Progenitor cell of endocrine pancreas (in vitro differentiated cells): ENCODE data around the gene SEMA3A. TPM values are rescaled to one million over a fixed set of nuclear protein-coding genes. Genes with fewer than 3 reads are reported as not detected.

ENCODE experiments used
- DNase-seq: peaks from one replicate; pipeline ENCODE4 v3.0.0; 2021; ENCODE audit warnings: low spot score; ENCODE audit not compliant: unreplicated experiment
- H3K27ac Mint-ChIP-seq: 2 replicates; pipeline ENCODE4 v1.8.0; 2021; ENCODE audit warnings: mild to moderate bottlenecking, moderate library complexity, mixed read lengths
- H3K27me3 Mint-ChIP-seq: 2 replicates; pipeline ENCODE4 v1.8.0; 2021; ENCODE audit warnings: mixed read lengths
- H3K36me3 Mint-ChIP-seq: 2 replicates; pipeline ENCODE4 v1.8.0; 2022; ENCODE audit warnings: mixed read lengths; ENCODE audit not compliant: insufficient read depth
- H3K4me1 Mint-ChIP-seq: 2 replicates; pipeline ENCODE4 v1.8.0; 2021; ENCODE audit warnings: low read depth, mixed read lengths
- H3K4me3 Mint-ChIP-seq: 2 replicates; pipeline ENCODE4 v1.8.0; 2021; ENCODE audit warnings: low read depth, mild to moderate bottlenecking, moderate library complexity, mixed read lengths
- H3K9me3 Mint-ChIP-seq: 2 replicates; pipeline ENCODE4 v1.8.0; 2021; ENCODE audit warnings: low read depth, mixed read lengths
- total RNA-seq: library from RNA; stranded (reverse); gene quantifications from 2 replicates; pipeline ENCODE4 v1.2.1, GENCODE V29; 2021
- TF ChIP-seq, protein P1 (sequence below): fragments of 200-600 bp; sonication (generic); IDR thresholded peaks from one replicate; pipeline ENCODE4 v1.5.0; 2021; ENCODE audit warnings: antibody characterized with exemption, mild to moderate bottlenecking; ENCODE audit not compliant: unreplicated experiment

Gene SEMA3A
- total RNA-seq, 1 donor from 2014 or later = 12.4 TPM

DNA sequence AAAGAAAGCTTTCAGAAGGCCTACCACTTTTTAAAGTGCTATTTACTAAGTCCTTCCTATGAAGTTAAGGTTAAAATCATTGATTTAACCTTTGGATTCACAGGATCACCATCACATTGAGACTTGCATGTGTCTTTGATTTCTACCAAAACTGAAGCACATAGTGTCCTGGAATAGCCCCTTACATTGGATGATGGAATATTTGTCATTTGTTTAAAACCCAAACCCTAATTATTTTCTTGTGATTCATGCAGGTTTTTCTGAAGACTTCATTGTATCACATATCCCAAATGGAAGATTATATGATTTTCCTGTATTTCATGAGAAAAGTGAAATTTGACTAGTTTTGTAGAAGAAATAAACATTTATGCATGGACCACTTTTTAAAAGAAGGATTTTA lies 3.3 kb downstream of the SEMA3A start:
- no peak for DNase-seq
- TF ChIP-seq, protein P1, sequence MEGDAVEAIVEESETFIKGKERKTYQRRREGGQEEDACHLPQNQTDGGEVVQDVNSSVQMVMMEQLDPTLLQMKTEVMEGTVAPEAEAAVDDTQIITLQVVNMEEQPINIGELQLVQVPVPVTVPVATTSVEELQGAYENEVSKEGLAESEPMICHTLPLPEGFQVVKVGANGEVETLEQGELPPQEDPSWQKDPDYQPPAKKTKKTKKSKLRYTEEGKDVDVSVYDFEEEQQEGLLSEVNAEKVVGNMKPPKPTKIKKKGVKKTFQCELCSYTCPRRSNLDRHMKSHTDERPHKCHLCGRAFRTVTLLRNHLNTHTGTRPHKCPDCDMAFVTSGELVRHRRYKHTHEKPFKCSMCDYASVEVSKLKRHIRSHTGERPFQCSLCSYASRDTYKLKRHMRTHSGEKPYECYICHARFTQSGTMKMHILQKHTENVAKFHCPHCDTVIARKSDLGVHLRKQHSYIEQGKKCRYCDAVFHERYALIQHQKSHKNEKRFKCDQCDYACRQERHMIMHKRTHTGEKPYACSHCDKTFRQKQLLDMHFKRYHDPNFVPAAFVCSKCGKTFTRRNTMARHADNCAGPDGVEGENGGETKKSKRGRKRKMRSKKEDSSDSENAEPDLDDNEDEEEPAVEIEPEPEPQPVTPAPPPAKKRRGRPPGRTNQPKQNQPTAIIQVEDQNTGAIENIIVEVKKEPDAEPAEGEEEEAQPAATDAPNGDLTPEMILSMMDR = no peak
- Mint-ChIP-seq H3K4me3 (no peak overlapping the region), H3K4me1 (peaks cover 34% of the 10 kb centered on the region), H3K27me3 (peaks cover 33% of the 10 kb centered on the region), H3K9me3 (no peaks in the 10 kb centered on the region), H3K36me3 (no peaks in the 10 kb centered on the region), H3K27ac (no peak overlapping the region)

DNA sequence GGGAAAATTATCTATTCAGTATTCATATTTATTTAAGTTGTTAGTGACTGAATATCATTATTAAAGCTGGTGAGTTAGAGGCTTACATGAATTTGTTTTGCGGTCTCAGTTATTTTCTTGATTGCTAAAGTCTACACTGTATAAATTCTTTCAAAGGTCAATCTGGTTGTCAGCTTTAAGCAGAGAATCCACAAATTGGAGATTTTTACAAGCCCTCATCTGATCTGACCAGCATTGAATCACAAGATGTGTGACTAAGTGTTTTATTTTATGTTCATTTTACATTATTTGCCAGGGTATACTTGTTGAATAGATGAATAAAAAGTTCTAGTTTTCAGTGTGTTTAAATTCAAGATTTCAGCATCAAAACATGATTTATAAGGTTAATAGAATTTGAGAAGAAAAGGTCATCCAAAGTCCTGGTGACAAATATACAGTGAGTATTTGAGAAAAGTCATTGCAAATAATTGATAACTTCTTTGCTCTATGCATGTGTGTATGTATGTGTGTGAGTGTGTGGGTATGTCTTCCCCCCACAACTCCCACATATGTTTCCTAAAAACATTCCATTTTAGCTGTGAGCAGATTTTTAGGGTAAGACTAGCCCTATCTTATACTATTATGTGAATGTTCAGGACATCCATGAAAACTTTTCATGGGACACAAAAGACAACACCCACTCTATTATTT lies 4.4 kb downstream of the SEMA3A start:
- H3K27ac Mint-ChIP-seq = no peak overlapping the region
- peaks cover 25% of the 10 kb centered on the region for H3K27me3 Mint-ChIP-seq
- H3K9me3 Mint-ChIP-seq = no peaks in the 10 kb centered on the region
- DNase-seq = no peak
- peaks cover 25% of the 10 kb centered on the region for H3K4me1 Mint-ChIP-seq
- no peaks in the 10 kb centered on the region for H3K36me3 Mint-ChIP-seq
- no peak overlapping the region for H3K4me3 Mint-ChIP-seq
- TF ChIP-seq, protein P1 = no peak

DNA sequence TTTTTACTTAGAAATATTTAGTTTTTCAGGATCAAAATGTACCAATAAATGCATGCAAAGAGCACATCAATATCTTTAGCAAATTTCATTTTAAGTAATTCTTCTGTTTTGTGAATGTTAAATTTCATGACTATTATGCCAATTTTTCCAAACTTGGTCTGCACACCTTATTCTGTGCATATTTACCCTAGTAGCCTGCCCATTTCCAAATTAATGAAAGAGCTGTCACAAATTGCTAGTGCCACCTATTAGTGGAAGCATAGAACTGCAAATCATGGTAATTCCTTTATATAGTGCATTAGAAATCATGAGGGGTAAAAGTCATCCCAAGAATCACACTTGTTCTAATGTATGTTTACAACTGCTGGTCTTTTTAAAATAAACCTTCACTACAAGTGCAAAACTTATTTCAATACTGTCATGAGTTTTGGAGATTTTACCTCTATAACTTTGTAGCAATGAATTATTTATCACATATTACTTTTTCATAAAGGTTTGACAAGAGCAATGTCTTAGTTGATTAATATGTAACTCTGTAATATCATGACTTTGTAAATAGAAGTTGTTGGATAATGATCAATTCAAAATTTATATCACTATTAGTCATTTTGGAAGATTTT lies 5.7 kb downstream of the SEMA3A start:
- Mint-ChIP-seq H3K4me3 (no peak overlapping the region), H3K9me3 (no peaks in the 10 kb centered on the region), H3K36me3 (no peaks in the 10 kb centered on the region), H3K4me1 (peaks cover 15% of the 10 kb centered on the region), H3K27me3 (peaks cover 17% of the 10 kb centered on the region), H3K27ac (no peak overlapping the region)
- no peak for DNase-seq
- TF ChIP-seq, protein P1 = peak; percentile 44

DNA sequence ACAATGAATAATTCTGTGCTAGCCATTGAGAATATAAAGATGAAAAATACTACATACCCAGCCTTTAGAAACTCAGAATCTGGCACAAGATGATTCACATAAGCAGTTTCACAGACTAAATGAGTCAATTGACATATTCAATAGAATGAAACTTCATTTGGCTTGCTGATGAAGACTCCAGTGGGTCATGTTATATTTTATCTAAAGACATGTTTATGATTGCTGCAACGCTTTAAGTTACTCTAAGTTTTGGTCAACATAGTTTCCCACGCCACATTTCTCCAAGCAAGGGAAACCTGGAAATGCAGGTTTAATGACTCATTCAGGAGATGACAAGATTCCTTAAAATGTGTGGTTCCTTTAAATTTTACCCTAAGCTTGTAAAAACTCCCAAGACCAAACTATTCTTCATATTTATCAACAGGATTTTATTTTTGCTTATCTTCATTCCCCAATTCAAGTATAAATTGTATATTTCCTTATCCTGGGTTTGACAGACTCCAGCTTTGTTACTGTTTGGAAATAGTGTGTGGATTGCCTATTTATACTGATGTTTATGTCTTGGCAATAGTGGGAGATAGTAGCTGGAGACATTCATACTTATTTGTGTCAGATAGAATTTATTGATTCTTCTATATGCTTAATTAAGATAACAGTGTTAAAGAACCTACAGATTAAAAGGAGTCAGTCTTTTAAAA lies 6.6 kb downstream of the SEMA3A start:
- no peak for DNase-seq
- TF ChIP-seq, protein P1 = no peak
- Mint-ChIP-seq H3K36me3 (no peaks in the 10 kb centered on the region), H3K4me1 (peaks cover 17% of the 10 kb centered on the region), H3K27me3 (peaks cover 17% of the 10 kb centered on the region), H3K4me3 (no peak overlapping the region), H3K9me3 (no peaks in the 10 kb centered on the region), H3K27ac (peak overlapping the region; percentile 5)

DNA sequence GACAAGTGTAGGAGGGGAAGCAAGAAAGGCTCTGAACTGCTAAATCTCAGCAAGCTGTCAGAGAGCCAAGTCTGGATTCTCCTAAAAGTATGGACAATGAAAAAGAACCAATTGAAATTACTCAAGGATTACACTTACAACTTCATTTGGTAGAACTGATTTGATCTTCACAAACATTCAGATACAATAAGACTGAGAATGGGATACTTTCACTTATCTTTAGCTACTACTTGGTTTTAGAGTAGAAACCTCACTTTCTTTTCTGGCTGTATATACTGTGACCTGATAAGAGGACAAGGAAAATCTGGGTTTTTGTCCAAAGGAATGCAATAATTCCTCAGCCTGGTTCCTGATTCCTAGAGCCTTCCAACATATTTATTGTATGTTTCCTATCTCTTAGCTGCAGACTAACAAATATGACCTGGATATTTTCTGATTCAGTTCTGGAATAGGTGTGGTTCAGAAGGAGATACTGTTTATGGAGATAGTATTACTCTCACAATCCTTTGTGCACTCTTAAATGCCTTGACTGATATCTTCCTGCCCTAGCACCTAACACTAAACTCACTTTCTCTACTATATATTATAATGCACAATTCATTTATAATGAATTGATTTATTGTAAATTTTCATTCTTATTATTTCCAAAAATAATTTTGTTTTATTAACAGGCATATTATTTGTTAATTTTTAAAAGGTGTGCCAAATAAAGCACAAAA lies 7.3 kb downstream of the SEMA3A start:
- no peaks in the 10 kb centered on the region for H3K36me3 Mint-ChIP-seq
- H3K4me3 Mint-ChIP-seq = no peak overlapping the region
- TF ChIP-seq, protein P1 = no peak
- H3K27me3 Mint-ChIP-seq = peaks cover 23% of the 10 kb centered on the region
- DNase-seq = no peak
- peaks cover 21% of the 10 kb centered on the region for H3K4me1 Mint-ChIP-seq
- H3K27ac Mint-ChIP-seq = no peak overlapping the region
- H3K9me3 Mint-ChIP-seq = no peaks in the 10 kb centered on the region
